ENCODE results near the gene NDUFS5.

DNA sequence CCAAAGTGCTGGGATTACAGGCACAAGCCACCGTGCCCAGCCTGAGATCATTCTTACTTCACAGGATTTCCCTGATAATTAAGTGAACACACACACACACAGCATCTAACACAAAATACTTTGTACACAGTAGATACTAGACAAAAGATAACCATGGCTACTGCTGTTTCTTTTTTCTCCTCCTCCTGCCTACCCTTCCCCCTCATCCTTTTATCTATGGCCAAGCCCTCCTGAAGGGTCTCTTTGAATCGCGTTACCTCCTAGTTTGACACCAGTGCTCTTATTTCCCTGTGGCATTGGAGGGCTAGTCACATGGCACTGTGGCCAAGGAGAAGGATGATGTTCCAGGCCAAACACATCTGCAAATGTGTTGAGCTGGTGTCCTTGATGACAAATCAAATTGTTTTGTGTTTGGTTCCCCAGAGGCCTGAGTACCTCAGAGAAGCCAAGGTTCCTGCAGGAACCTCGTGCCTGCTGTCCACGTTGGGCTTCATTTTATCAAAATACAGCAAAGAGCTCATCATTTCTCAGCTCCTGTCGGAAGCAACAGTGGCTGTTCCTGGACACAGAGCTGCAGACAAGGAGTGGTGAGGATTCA is 20.6 kb downstream of the NDUFS5 start:
- TF ChIP-seq, protein P1, sequence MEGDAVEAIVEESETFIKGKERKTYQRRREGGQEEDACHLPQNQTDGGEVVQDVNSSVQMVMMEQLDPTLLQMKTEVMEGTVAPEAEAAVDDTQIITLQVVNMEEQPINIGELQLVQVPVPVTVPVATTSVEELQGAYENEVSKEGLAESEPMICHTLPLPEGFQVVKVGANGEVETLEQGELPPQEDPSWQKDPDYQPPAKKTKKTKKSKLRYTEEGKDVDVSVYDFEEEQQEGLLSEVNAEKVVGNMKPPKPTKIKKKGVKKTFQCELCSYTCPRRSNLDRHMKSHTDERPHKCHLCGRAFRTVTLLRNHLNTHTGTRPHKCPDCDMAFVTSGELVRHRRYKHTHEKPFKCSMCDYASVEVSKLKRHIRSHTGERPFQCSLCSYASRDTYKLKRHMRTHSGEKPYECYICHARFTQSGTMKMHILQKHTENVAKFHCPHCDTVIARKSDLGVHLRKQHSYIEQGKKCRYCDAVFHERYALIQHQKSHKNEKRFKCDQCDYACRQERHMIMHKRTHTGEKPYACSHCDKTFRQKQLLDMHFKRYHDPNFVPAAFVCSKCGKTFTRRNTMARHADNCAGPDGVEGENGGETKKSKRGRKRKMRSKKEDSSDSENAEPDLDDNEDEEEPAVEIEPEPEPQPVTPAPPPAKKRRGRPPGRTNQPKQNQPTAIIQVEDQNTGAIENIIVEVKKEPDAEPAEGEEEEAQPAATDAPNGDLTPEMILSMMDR (IDR thresholded peaks at IDR 0.05), result no peak
- no peak for TF ChIP-seq POLR2A (IDR thresholded peaks at IDR 0.05)
